Activated naive CD8-positive, alpha-beta T cell treated with anti-CD3 and anti-CD28 coated beads, Interleukin-2, amount 50 U/mL, for 24 hours (primary cell): ENCODE measurements around the gene FUBP3.
"Not testable (repeated sequence)": the region's sequence is repeated elsewhere in the genome, so short reads cannot be mapped to it uniquely, and the experiment has no call there.

ENCODE experiments used
- ATAC-seq: fragments of 150-1000 bp; cut with Tn5 transposase; one replicate; pipeline ENCODE4 v1.10.0; 2021
- DNase-seq: peaks from one replicate; pipeline ENCODE4 v3.0.0; 2021
- H3K27ac Mint-ChIP-seq: one replicate; pipeline ENCODE4 v1.8.0; 2021; ENCODE audit warnings: mild to moderate bottlenecking, mixed read lengths
- H3K27me3 Mint-ChIP-seq: one replicate; pipeline ENCODE4 v1.8.0; 2021; ENCODE audit warnings: mixed read lengths
- H3K36me3 Mint-ChIP-seq: one replicate; pipeline ENCODE4 v1.8.0; 2021; ENCODE audit warnings: low read depth, mixed read lengths
- H3K4me1 Mint-ChIP-seq: one replicate; pipeline ENCODE4 v1.8.0; 2021; ENCODE audit warnings: mixed read lengths
- H3K4me3 Mint-ChIP-seq: one replicate; pipeline ENCODE4 v1.8.0; 2021; ENCODE audit warnings: mild to moderate bottlenecking, moderate library complexity, mixed read lengths
- H3K9me3 Mint-ChIP-seq: one replicate; pipeline ENCODE4 v1.8.0; 2021; ENCODE audit warnings: mixed read lengths

The FUBP3 gene

GRCh38 chr9:130681769-130682420 lies 102.5 kb downstream of the FUBP3 start:
- peak; percentile 30 for DNase-seq
- peak overlapping the region; percentile 31 for H3K27ac Mint-ChIP-seq
- no peaks in the 10 kb centered on the region for H3K9me3 Mint-ChIP-seq
- peaks cover 6% of the 10 kb centered on the region for H3K4me1 Mint-ChIP-seq
- ATAC-seq = peak; percentile 38
- H3K36me3 Mint-ChIP-seq = no peaks in the 10 kb centered on the region
- peak overlapping the region; percentile 79 for H3K4me3 Mint-ChIP-seq
- peaks cover 26% of the 10 kb centered on the region for H3K27me3 Mint-ChIP-seq

- Mint-ChIP-seq H3K27me3 (peaks cover 24% of the 10 kb centered on the region), H3K36me3 (no peaks in the 10 kb centered on the region), H3K4me1 (peaks cover 6% of the 10 kb centered on the region), H3K4me3 (peak overlapping the region; percentile 79), H3K9me3 (no peaks in the 10 kb centered on the region), H3K27ac (peak overlapping the region; percentile 28)
- DNase-seq = peak; percentile 70
- ATAC-seq = no peak
These were observed 103.2 kb downstream of the FUBP3 start for GRCh38 chr9:130682421-130683121.

GRCh38 chr9:130685104-130685503 lies 105.7 kb downstream of the FUBP3 start:
- DNase-seq (no peak), ATAC-seq (no peak)
- Mint-ChIP-seq H3K27me3 (peaks cover 14% of the 10 kb centered on the region), H3K4me3 (no peak overlapping the region), H3K4me1 (peaks cover 6% of the 10 kb centered on the region), H3K27ac (no peak overlapping the region), H3K36me3 (no peaks in the 10 kb centered on the region), H3K9me3 (no peaks in the 10 kb centered on the region)

- not testable (repeated sequence) for H3K27ac Mint-ChIP-seq, H3K36me3 Mint-ChIP-seq, DNase-seq, H3K4me3 Mint-ChIP-seq, ATAC-seq, H3K9me3 Mint-ChIP-seq, H3K4me1 Mint-ChIP-seq
- peaks cover 14% of the 10 kb centered on the region for H3K27me3 Mint-ChIP-seq
These were observed 106.6 kb downstream of the FUBP3 start for GRCh38 chr9:130685945-130686344.

- ATAC-seq = no peak
- peaks cover 10% of the 10 kb centered on the region for H3K27me3 Mint-ChIP-seq
- no peaks in the 10 kb centered on the region for H3K9me3 Mint-ChIP-seq
These were observed 108.2 kb downstream of the FUBP3 start for GRCh38 chr9:130687615-130688014.

More at GRCh38 chr9:130687615-130688014, 108.2 kb downstream of the FUBP3 start:
- Mint-ChIP-seq H3K36me3 (no peaks in the 10 kb centered on the region), H3K4me1 (peaks cover 2% of the 10 kb centered on the region), H3K27ac (no peak overlapping the region), H3K4me3 (no peak overlapping the region)
- DNase-seq = no peak
